GM10266 (cell line): ENCODE data around the gene SSU72.
"Not testable (repeated sequence)": the region's sequence is repeated elsewhere in the genome, so short reads cannot be mapped to it uniquely, and the experiment has no call there.

Experiments used
- DNase-seq: peaks from one replicate; pipeline ENCODE4 v3.0.0; 2012; ENCODE audit errors: extremely low spot score
- TF ChIP-seq, protein P1 (sequence below): IDR thresholded peaks from 2 replicates; pipeline ENCODE4 v1.5.1; 2012; ENCODE audit warnings: mild to moderate bottlenecking, low read depth; ENCODE audit not compliant: control insufficient read depth, insufficient read depth; ENCODE audit errors: missing control alignments

SSU72 gene

GRCh38 chr1:1538334-1538733 lies 36.3 kb downstream of the SSU72 start:
- TF ChIP-seq, protein P1, sequence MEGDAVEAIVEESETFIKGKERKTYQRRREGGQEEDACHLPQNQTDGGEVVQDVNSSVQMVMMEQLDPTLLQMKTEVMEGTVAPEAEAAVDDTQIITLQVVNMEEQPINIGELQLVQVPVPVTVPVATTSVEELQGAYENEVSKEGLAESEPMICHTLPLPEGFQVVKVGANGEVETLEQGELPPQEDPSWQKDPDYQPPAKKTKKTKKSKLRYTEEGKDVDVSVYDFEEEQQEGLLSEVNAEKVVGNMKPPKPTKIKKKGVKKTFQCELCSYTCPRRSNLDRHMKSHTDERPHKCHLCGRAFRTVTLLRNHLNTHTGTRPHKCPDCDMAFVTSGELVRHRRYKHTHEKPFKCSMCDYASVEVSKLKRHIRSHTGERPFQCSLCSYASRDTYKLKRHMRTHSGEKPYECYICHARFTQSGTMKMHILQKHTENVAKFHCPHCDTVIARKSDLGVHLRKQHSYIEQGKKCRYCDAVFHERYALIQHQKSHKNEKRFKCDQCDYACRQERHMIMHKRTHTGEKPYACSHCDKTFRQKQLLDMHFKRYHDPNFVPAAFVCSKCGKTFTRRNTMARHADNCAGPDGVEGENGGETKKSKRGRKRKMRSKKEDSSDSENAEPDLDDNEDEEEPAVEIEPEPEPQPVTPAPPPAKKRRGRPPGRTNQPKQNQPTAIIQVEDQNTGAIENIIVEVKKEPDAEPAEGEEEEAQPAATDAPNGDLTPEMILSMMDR: no peak
- DNase-seq: no peak

GRCh38 chr1:1537626-1538250 lies 36.9 kb downstream of the SSU72 start:
- no peak for DNase-seq
- TF ChIP-seq, protein P1: no peak

GRCh38 chr1:1536938-1537546 lies 37.6 kb downstream of the SSU72 start:
- DNase-seq: no peak
- TF ChIP-seq, protein P1: no peak

- DNase-seq: no peak
- TF ChIP-seq, protein P1: no peak
Observed at GRCh38 chr1:1536019-1536937, 38.4 kb downstream of the SSU72 start.

DNA sequence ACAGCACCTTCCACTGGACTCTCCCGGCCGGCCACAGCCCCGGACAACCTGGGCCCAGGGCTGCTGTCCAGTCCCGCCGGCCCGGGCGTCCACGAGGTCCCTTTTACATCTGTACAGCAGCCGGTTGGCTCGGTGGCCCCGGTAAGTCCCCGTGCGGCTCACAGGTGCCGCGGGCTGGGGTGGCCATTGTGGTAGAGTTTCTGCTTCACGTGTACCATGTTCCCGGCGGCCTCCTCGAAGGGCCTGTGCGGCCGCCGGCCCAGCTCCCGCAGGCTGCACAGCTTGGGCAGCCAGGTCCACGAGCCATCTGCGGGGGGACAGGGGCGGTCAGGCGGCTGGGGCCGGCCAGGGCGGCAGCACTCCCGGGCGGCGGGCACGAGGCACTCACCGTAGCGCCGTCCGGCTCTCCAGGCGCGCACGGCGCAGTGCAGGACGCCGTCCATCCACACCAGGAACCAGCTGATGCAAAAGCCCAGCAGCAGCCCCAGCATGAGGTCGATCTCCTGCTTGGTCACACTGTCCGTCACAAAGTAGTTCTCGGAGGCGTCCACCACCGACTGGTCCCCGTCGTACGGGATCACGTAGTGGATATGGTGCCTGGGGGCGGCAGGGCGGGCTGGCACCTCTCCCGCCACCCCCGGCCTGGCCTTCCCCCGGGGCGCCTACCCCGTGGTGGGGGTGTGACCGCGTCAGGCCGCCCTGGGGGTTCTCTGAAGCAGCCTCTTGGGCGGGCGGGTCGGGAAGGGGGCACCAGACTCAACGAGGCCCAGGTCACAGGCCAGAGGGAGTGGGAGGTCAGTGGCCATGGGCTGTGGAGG lies 39.3 kb downstream of the SSU72 start:
- TF ChIP-seq, protein P1: no peak
- no peak for DNase-seq

- DNase-seq: no peak
- TF ChIP-seq, protein P1: no peak
Observed at GRCh38 chr1:1534401-1535154, 40.1 kb downstream of the SSU72 start.

- DNase-seq: not testable (repeated sequence)
Observed at GRCh38 chr1:1533894-1534291, 40.8 kb downstream of the SSU72 start.

- DNase-seq: not testable (repeated sequence)
Observed at GRCh38 chr1:1533176-1533893, 41.3 kb downstream of the SSU72 start.
